Measurements from ENCODE around the gene A1CF.

- TF ChIP-seq CTCF (IDR thresholded peaks at IDR 0.05; ENCODE audit: low read depth, low read length), result no peak
- TF ChIP-seq EZH2phosphoT487 (IDR thresholded peaks at IDR 0.05; ENCODE audit: low read depth), result no peak
These were observed 30.0 kb downstream of the A1CF start for GRCh38 chr10:50855461-50855860.
